ENCODE results near the gene TASP1.

TASP1 gene

DNA sequence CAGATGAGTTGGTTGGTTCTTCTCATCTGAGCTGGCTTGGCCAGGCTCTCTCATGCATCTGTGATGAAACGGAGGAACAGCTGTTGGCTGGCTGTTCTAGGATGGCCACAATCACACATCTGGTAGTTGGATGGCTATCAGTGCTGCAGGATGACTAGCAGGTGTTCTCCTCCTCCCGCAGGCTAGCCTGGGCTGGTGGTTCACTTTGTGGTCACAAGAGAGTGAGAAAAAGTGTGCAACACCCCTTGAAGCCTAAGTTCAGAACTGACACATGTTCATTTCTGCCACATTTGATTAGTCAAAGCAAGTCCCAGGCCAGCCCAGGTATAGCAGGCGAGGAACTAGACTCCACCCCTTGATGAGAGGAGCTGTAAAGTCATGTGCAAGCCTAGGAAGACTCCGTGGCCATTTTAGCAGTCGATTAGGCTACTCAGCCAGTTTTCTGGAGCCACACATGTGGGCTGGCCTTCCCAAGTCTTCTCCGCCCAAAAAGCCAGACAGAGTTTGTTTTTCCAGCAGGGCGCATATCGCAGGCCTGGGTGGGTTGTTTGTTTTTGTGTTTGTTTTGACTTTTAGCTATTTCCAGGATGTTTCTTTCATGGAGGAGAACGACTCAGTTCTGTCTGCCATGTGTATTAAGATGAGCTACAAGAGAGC is 296.9 kb downstream of the TASP1 start:
- no peak overlapping the region for H3K4me3 ChIP-seq (replicated peaks in 1 of 2; ENCODE audit: low read depth in 2 of 2, low read length in 2 of 2)
- TF ChIP-seq, protein P1, sequence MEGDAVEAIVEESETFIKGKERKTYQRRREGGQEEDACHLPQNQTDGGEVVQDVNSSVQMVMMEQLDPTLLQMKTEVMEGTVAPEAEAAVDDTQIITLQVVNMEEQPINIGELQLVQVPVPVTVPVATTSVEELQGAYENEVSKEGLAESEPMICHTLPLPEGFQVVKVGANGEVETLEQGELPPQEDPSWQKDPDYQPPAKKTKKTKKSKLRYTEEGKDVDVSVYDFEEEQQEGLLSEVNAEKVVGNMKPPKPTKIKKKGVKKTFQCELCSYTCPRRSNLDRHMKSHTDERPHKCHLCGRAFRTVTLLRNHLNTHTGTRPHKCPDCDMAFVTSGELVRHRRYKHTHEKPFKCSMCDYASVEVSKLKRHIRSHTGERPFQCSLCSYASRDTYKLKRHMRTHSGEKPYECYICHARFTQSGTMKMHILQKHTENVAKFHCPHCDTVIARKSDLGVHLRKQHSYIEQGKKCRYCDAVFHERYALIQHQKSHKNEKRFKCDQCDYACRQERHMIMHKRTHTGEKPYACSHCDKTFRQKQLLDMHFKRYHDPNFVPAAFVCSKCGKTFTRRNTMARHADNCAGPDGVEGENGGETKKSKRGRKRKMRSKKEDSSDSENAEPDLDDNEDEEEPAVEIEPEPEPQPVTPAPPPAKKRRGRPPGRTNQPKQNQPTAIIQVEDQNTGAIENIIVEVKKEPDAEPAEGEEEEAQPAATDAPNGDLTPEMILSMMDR (IDR thresholded peaks at IDR 0.05; ENCODE audit: low read depth, low read length), result no peak
- no peak for DNase-seq (ENCODE audit: low read depth in 2 of 2)

- no peak overlapping the region for H3K4me3 ChIP-seq (replicated peaks in 1 of 2; ENCODE audit: low read depth in 2 of 2, low read length in 2 of 2)
- TF ChIP-seq, protein P1 (IDR thresholded peaks at IDR 0.05; ENCODE audit: low read depth, low read length), result no peak
- no peak for DNase-seq (ENCODE audit: low read depth in 2 of 2)
These were observed 298.6 kb downstream of the TASP1 start for GRCh38 chr20:13340088-13340487.

Measured in cardiac fibroblast (primary cell).